CD4-positive, alpha-beta T cell treated with Interleukin-1 beta for 1 hour (primary cell): Measurements from ENCODE around the gene PCLO.
"Not testable (repeated sequence)": the region's sequence is repeated elsewhere in the genome, so short reads cannot be mapped to it uniquely, and the experiment has no call there.

Experiments used
- DNase-seq, 2 donors: peaks; one replicate each; pipeline ENCODE4 v3.0.0-alpha.2; 2020 to 2022

Gene PCLO

DNA sequence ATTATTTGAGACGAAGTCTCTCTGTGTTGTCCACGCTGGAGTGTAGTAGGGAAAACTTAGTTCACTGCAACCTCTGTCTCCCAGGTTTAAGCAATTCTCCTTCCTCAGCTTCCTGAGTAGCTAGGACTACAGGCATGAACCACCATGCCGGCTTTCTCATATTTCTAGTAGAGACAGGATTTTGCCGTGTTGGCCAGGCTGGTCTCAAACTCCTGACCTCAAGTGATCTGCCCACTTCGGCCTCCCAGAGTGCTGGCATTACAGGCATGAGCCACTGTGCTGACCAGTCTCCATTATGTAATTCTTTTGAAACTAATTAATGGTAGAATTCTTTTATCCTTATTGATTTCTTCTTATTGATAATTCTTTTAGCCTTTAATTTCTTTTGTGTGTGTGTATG lies 32.5 kb downstream of the PCLO start:
- DNase-seq, result no peak

- no peak for DNase-seq
These were observed 43.2 kb downstream of the PCLO start for GRCh38 chr7:83119494-83119893.

- DNase-seq, result no peak
These were observed 43.7 kb downstream of the PCLO start for GRCh38 chr7:83119026-83119382.

GRCh38 chr7:83118347-83119025 lies 44.2 kb downstream of the PCLO start:
- DNase-seq, result no peak

DNA sequence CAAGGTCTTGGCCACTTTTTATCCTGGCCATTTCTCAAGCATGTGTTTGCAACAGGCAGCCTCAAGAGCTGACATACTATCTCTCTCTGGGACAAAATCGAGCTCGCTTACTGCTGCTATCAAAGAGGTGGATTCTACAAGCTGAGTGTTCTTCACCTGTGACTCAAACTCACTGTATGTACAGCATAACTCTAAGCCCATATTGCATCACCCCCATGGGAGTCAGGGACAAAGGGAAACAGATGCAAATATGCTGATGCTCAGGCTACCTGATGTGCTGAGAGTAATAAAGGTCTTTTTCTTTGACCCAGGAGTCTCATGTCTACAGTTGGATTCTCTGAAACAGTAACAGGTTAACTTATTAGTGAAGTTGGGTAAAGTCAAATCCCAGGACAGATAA lies 45.2 kb downstream of the PCLO start:
- DNase-seq, result no peak

GRCh38 chr7:83111391-83111790 lies 51.3 kb downstream of the PCLO start:
- DNase-seq, result no peak

DNA sequence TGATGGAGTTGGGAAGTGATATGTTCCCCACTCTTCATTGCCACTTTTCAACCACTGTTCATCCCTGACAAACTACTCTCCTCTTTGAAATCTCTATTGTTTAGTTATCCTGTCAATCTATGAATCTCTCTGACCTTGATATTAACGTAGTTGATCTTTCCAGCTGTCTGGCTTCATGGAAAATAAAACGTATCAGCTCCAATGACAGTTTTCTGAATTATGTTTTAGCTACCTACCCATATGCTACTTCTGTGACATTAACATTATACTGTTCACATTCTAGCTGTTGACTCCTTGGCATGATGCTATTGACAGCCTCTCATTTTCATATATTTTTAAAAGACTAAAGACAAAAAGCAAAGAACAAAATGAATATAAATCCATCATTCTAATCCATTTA lies 53.3 kb downstream of the PCLO start:
- DNase-seq, result no peak

- no peak for DNase-seq
These were observed 56.7 kb downstream of the PCLO start for GRCh38 chr7:83105948-83106347.

DNA sequence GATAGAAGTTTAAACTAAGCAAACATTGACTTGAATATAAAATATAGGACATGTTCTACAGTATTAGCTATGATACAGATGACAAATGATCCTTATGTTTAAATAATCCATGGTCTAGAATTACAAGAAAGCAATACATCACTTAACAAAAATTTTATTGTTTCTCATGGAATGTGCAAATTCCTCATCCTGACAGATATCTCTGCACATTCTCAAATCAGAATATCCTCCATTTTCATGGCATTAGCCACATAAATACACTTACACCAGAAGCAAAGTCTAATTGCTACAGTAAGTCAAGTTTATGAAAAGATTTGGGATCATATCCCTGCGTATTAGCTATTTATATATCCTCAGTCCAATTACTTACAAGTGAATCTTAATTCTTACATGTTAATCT lies 57.6 kb downstream of the PCLO start:
- no peak for DNase-seq

DNA sequence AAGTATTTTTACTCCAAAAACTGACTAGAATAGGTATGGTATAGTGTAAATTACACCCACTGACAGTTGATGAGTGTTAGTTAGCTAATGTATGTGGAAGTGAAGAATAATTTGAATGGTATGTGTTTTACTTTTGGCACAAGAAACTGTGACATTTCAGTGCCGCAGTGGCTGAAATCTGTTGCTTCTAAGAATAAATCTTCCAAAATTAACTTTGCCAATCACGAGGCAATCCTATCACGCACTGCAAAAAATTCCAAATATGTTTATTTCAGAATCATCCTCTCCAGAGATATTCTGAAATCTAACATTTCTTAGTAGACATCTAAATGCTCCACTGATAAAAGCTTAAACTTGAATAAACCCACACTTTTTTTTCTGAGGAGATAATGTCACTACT lies 61.2 kb downstream of the PCLO start:
- DNase-seq, result no peak

DNA sequence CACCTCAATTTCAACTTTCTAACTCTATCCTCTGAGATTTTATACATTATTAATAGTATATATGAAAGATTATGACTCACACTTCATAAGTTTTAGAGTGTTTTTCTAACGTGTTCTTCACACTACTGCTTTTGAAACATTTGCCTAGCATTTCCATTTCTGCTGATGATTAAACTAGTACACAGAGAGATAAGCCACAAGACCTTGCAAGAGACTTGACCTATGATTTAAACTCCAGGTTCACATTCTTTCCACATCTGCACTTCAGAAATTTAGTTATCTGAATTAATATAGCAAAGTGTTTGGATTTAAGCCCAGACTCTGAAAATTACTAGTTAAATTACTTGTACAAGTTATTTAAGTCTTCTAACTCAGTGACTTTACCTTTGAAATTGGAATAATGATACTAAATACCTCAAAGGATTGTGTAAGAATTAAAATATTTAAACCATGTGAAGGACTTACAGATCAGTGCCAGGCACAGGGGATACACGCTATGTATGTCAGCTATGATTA lies 66.6 kb downstream of the PCLO start:
- no peak for DNase-seq

- DNase-seq, result no peak
These were observed 77.4 kb downstream of the PCLO start for GRCh38 chr7:83085299-83085698.

DNA sequence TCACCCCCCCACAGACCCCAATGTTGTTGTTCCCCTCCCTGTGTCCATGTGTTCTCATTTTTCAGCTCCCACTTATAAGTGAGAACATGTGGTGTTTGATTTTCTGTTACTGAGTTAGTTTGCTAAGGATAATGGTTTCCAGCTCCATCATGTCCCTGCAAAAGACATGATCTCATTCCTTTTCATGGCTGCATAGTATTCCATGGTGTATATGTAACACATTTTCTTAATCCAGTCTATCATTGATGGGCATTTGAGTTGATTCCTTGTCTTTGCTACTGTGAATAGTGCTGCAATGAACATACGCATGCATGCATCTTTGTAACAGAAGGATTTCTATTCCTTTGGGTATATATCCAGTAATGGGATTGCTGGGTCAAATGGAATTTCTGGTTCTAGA lies 82.8 kb downstream of the PCLO start:
- DNase-seq, result not testable (repeated sequence)

DNA sequence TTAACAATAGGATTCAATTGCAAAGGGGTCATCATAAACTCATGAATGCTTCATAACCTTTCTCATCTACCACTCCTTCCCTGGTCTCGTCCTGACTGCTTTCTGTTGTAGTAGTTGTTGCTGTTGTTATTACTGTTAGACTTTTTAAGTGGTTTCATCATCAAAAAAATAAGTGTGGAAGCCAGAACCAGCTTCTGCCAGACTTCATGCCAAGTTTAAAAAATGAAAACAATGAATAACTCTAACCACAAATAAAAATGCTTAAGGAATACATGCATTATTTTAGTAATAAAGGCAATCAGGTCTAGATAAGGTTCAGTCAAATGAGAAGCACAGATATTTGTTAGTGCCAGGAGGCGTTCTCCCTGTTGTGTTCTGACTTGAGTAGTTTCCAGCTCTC lies 85.4 kb downstream of the PCLO start:
- no peak for DNase-seq

DNA sequence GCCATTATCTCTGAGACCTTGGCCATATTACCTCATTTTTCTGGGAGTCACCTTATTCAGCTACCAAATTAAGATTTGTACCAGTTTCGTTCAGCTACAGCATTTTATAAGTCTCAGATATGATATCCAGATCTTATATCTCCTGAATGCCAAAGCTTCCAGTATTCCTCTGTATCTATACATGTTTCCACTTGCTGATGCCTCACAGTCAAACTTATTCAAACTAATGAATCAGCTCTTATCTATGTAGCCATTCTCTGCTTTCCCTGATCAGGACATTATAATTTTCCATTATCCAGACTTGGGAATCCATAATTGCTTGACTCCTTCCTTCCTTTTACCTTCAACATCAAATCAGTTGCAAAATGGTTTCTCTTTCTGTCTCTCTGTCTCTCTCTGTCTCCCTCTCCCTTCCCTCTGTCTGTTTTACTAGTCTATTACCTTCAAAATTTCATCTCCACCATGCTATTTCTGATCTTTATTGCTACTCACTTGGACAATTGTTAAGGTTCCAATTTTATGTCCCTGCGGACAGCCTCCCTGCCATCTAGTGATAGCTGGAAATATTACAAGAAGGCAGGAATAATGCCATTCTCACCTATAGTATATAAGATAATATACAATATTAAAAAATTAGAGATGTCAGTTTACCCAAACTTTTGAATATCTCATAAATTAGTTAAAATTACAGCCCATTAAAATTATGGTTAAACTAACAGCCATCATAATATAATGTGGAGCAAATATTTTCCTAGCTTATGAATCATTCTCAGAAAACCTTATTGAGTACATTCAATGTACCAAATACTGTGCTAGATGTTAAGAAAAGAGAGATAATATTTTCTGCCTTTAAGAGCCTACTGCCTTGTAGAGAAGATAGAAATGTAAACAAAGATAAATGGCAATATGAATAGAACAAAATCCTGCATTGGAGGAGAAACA lies 89.8 kb downstream of the PCLO start:
- no peak for DNase-seq

GRCh38 chr7:83065714-83066113 lies 97.0 kb downstream of the PCLO start:
- DNase-seq, result no peak

DNA sequence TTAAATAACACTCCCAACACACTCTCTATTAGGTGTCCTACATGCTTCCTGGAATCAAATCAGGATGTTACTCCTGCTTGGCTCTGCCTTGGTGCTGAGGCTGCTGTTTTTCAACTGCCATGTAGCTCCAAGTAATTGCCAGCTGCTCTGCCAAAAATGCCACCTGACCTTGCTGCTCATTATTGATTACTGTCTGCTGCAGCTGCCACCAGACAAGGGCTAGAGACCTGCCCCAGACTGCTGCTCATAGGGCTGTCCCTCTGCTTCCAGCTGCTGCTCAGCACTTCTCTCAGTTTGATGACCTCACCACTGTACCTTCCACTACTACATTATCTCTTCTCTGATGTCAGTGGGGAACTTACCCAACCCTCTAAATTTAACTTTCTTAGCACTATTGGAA lies 102.5 kb downstream of the PCLO start:
- no peak for DNase-seq

GRCh38 chr7:83058667-83059066 lies 104.0 kb downstream of the PCLO start:
- no peak for DNase-seq

DNA sequence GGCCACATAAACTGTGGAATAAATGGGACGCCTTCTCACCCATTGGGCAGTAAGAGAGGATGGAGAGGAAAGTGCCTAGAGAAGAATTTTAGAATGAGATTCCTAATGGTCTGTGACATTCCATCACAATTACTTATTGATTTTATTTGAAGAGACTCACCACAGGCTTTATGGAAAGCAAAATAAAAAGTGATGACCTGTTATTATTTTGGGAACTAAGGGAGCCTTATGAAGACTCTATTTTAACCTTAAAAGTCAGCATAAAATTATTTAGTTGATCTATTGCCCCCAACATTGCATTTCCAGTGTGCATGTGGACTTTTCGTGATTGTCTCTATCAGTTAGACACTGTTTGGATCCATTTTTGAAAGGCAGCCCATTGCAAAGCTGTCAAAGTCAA lies 107.5 kb downstream of the PCLO start:
- DNase-seq, result no peak

GRCh38 chr7:83054472-83054871 lies 108.2 kb downstream of the PCLO start:
- no peak for DNase-seq

- no peak for DNase-seq
These were observed 108.7 kb downstream of the PCLO start for GRCh38 chr7:83053965-83054364.

GRCh38 chr7:83040484-83040883 lies 122.2 kb downstream of the PCLO start:
- DNase-seq, result no peak

GRCh38 chr7:83038787-83039186 lies 123.9 kb downstream of the PCLO start:
- DNase-seq, result no peak

DNA sequence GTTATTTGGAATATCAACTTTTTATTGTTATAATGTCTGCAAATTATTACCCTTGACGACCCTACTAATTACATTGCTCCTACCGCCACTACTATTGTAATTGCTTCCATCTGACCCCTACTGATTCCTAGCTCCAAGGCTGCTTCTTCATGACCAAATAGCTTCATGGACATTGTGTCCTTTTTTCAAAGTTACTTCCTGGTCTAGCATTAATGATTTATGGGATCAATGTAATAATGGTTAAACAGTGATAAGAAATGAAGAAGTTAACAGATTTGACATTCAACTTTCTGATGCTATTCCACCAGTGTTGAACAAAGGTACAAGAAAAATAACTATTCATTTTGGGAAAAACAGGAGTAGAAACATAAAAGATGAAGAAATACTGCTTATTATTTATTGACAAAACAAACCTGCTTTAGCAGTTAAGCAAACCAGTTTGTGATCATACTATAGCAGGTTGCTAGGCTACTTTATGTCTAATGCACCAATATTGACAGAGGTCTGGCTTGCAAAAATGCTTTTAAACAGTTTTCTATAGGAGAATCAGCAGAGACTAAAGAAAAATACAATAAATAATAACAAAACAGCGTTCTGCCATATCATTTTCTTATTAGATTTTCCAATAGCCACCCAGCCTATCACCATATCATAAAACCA lies 125.8 kb downstream of the PCLO start:
- DNase-seq, result no peak
